ENCODE measurements around the gene DNAH2. TPM values are rescaled to one million over a fixed set of nuclear protein-coding genes. Genes with fewer than 3 reads are reported as not detected.

The DNAH2 gene
- total and polyA plus RNA-seq, 9 of the 15 experiments (the other 6 are each of a cell fraction or from before 2014, with no cell fraction given) = 0.03 TPM; not detected in 8

- TF ChIP-seq SAFB (IDR thresholded peaks at IDR 0.05; ENCODE audit: borderline replicate concordance, low read depth, low read length) (0 out of 2 replicates have a peak, but pooled peaks have one; percentile 42), FOXM1 (IDR thresholded peaks at IDR 0.05; ENCODE audit: low read depth) (no peak), FOXM1 (CRISPR knock-in tag; IDR thresholded peaks at IDR 0.05; ENCODE audit: low read depth) (no peak), RAD51 (IDR thresholded peaks at IDR 0.05; ENCODE audit: borderline replicate concordance, low read depth) (no peak), GTF2E2 (tag; IDR thresholded peaks at IDR 0.05) (0 out of 2 replicates have a peak, but pooled peaks have one; percentile 36), EP300 (IDR thresholded peaks at IDR 0.05; ENCODE audit: low read length) (0 out of 2 replicates have a peak, but pooled peaks have one; percentile 9), GTF2F1 (IDR thresholded peaks at IDR 0.05; ENCODE audit: low read depth, low read length) (no peak), GTF2B (IDR thresholded peaks at IDR 0.05; ENCODE audit: extremely low read depth, insufficient read length) (no peak), PURB (CRISPR knock-in tag; IDR thresholded peaks at IDR 0.05; ENCODE audit: low read depth) (no peak), TAF9B (IDR thresholded peaks at IDR 0.05; ENCODE audit: partially characterized antibody) (peak; percentile 17), TEAD2 (tag; IDR thresholded peaks at IDR 0.05) (no peak), HMBOX1 (IDR thresholded peaks at IDR 0.05) (no peak), E4F1 (CRISPR knock-in tag; IDR thresholded peaks at IDR 0.05; ENCODE audit: borderline replicate concordance) (no peak), RBFOX2 (IDR thresholded peaks at IDR 0.05; ENCODE audit: low read depth, low read length) (peak; percentile 78), JUND (IDR thresholded peaks at IDR 0.05; ENCODE audit: borderline replicate concordance, low read depth, low read length) (peak; percentile 55), JUND (tag; IDR thresholded peaks at IDR 0.05; ENCODE audit: borderline replicate concordance, low read depth, low read length) (peak; percentile 60; the same call in 1 of the 3 replicates), ELK1 (CRISPR knock-in tag; IDR thresholded peaks at IDR 0.05) (no peak), L3MBTL2 (IDR thresholded peaks at IDR 0.05) (0 out of 2 replicates have a peak, but pooled peaks have one; percentile 24)
These were observed 125.1 kb downstream of the DNAH2 start (continued) for GRCh38 chr17:7842380-7843256.

Data from K562 (cell line).